ENCODE results near the gene PDE6G. TPM values are rescaled to one million over a fixed set of nuclear protein-coding genes. Genes with fewer than 3 reads are reported as not detected.

PDE6G gene
- total and polyA plus RNA-seq, 2 of the 13 experiments (the other 11 are each of a cell fraction or from before 2014, with no cell fraction given) = 1.4 to 6.7 TPM

GRCh38 chr17:81672954-81673353, 16.6 kb upstream of the PDE6G start:
- intact Hi-C loops (cut with micrococcal nuclease; ENCODE audit: unreplicated experiment) = no loop called here
- CTCF ChIA-PET (ENCODE audit: low intra/inter-chr PET ratio, low total read pairs) = no interaction called here

More at GRCh38 chr17:81672954-81673353, 16.6 kb upstream of the PDE6G start:
- Histone ChIP-seq H3K79me2 (ENCODE audit: insufficient read depth, low read length) (peaks cover 8% of the 10 kb centered on the region), H3K4me2 (ENCODE audit: low read depth, low read length) (no peak overlapping the region), H3K36me3 (replicated peaks in 1 of 2; ENCODE audit: control insufficient read depth in 1 of 2, insufficient read depth in 2 of 2, low read length in 2 of 2) (peaks cover 33 to 55% of the 10 kb centered on the region in 2 experiments), H3K9ac (ENCODE audit: insufficient read depth, low read depth, low read length) (no peak overlapping the region), H3K27ac (ENCODE audit: extremely low read length, insufficient read depth, low read length) (no peak overlapping the region), H4K20me1 (ENCODE audit: insufficient read depth, low read length) (no peaks in the 10 kb centered on the region), H3K4me3 (replicated peaks in 1 of 3; ENCODE audit: insufficient read depth in 1 of 3, low read depth in 2 of 3, low read length in 3 of 3) (no peak overlapping the region), H3K4me1 (ENCODE audit: insufficient read depth, low read length) (peaks cover 14% of the 10 kb centered on the region), H3K9me3 (ENCODE audit: low read length) (no peaks in the 10 kb centered on the region), H2AFZ (ENCODE audit: low read length) (no peak overlapping the region), H3K27me3 (ENCODE audit: control insufficient read depth in 1 of 2, insufficient read depth in 2 of 2, low read length in 2 of 2) (no peaks in the 10 kb centered on the region)
- no peak for DNase-seq (ENCODE audit: low spot score)
- in situ Hi-C loops (cut with HindIII; ENCODE audit: extremely low pct_ligation_motif_present, low pct_unique_long_range_greater_than_20kb) = no loop called here
- no peak for FAIRE-seq
- 98% methylated on average over 16 of the region's 16 CpGs for WGBS (ENCODE audit: low lambda C conversion rate)
- no peak for TF ChIP-seq ZNF407 (CRISPR knock-in tag; IDR thresholded peaks at IDR 0.05; ENCODE audit: not compliant biosample characterization)
- TF ChIP-seq SNRNP70 (IDR thresholded peaks at IDR 0.05; ENCODE audit: low read depth, low read length) = no peak
- TF ChIP-seq ZBTB20 (CRISPR knock-in tag; IDR thresholded peaks at IDR 0.05; ENCODE audit: borderline replicate concordance, low read depth) = no peak
- TF ChIP-seq, protein P1, sequence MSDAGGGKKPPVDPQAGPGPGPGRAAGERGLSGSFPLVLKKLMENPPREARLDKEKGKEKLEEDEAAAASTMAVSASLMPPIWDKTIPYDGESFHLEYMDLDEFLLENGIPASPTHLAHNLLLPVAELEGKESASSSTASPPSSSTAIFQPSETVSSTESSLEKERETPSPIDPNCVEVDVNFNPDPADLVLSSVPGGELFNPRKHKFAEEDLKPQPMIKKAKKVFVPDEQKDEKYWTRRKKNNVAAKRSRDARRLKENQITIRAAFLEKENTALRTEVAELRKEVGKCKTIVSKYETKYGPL (CRISPR knock-in tag; IDR thresholded peaks at IDR 0.05) = no peak
- no peak for TF ChIP-seq ZNF597 (CRISPR knock-in tag; IDR thresholded peaks at IDR 0.05)
- no peak; the same call in 2 of the 3 replicates for ATAC-seq
- BruUV-seq (replicated peaks) = no TSS peak
- POLR2A ChIA-PET = interaction anchor here (2.1 to 3.9 kb wide), 2 partner anchors 10 to 30 kb away, joined by 8 to 26 read pairs; partner anchors contain the start of genes ARL16, HGS and MRPL12
